ENCODE results near the gene ROBO2. TPM values are rescaled to one million over a fixed set of nuclear protein-coding genes. Genes with fewer than 3 reads are reported as not detected.

The ROBO2 gene
- polyA plus RNA-seq, 1 of the 3 experiments (the other 2 are of a cell fraction) = not detected

GRCh38 chr3:77171026-77171425 lies 131.1 kb downstream of the ROBO2 start (continued):
- TF ChIP-seq USF2 (IDR thresholded peaks at IDR 0.05; ENCODE audit: borderline replicate concordance, low read depth, low read length) (no peak), EP300 (IDR thresholded peaks at IDR 0.05; ENCODE audit: borderline replicate concordance in 1 of 2, low read depth in 1 of 2, low read length in 1 of 2) (peak in 1 of 2 experiments; percentile 96; a peak in 2 of 4 replicates), SIN3A (IDR thresholded peaks at IDR 0.05; ENCODE audit: borderline replicate concordance, low read depth, low read length) (no peak), EZH2phosphoT487 (IDR thresholded peaks at IDR 0.05; ENCODE audit: borderline replicate concordance, low read depth) (no peak), TEAD4 (IDR thresholded peaks at IDR 0.05; ENCODE audit: borderline replicate concordance, insufficient read depth) (no peak), JUND (IDR thresholded peaks at IDR 0.05) (no peak), PBX3 (IDR thresholded peaks at IDR 0.05) (no peak), POLR2AphosphoS5 (IDR thresholded peaks at IDR 0.05; ENCODE audit: low read depth, low read length) (no peak)

GRCh38 chr3:77179762-77180161 lies 139.9 kb downstream of the ROBO2 start:
- H3F3A ChIP-seq (replicated peaks; ENCODE audit: insufficient read depth) = no peaks in the 10 kb centered on the region
- H3K9me3 ChIP-seq = no peaks in the 10 kb centered on the region
- no peak for TF ChIP-seq JUND (IDR thresholded peaks at IDR 0.05)
- TF ChIP-seq MEF2A (IDR thresholded peaks at IDR 0.05; ENCODE audit: borderline replicate concordance, low read depth) = no peak
- TF ChIP-seq USF2 (IDR thresholded peaks at IDR 0.05; ENCODE audit: borderline replicate concordance, low read depth, low read length) = no peak
- no peak for TF ChIP-seq TAF1 (IDR thresholded peaks at IDR 0.05; ENCODE audit: borderline replicate concordance, low read depth, low read length)
- TF ChIP-seq EP300 (IDR thresholded peaks at IDR 0.05; ENCODE audit: borderline replicate concordance in 1 of 2, low read depth in 1 of 2, low read length in 1 of 2) = no peak
- TF ChIP-seq ZBTB33 (IDR thresholded peaks at IDR 0.05; ENCODE audit: borderline replicate concordance, low read depth) = no peak
- no peak for TF ChIP-seq SIN3A (IDR thresholded peaks at IDR 0.05; ENCODE audit: borderline replicate concordance, low read depth, low read length)
- TF ChIP-seq YY1 (IDR thresholded peaks at IDR 0.05; ENCODE audit: low read depth) = no peak
- no peak for TF ChIP-seq GATA2 (CRISPR knock-in tag; IDR thresholded peaks at IDR 0.05)
- TF ChIP-seq TEAD4 (IDR thresholded peaks at IDR 0.05; ENCODE audit: borderline replicate concordance, insufficient read depth) = no peak
- TF ChIP-seq FOSL2 (IDR thresholded peaks at IDR 0.05; ENCODE audit: borderline replicate concordance, low read depth) = no peak
- no peak for TF ChIP-seq REST (IDR thresholded peaks at IDR 0.05; ENCODE audit: low read depth, low read length)
- no peak for TF ChIP-seq FOXJ3 (CRISPR knock-in tag; IDR thresholded peaks at IDR 0.05)
- no peak for TF ChIP-seq EZH2phosphoT487 (IDR thresholded peaks at IDR 0.05; ENCODE audit: borderline replicate concordance, low read depth)
- no peak for TF ChIP-seq ELF1 (IDR thresholded peaks at IDR 0.05)
- TF ChIP-seq PBX3 (IDR thresholded peaks at IDR 0.05) = no peak
- TF ChIP-seq SMC3 (IDR thresholded peaks at IDR 0.05; ENCODE audit: low read depth, low read length) = no peak
- no peak overlapping the region for H3K27ac ChIP-seq (ENCODE audit: low read depth in 2 of 2, low read length in 1 of 2)
- peaks cover 0 to 2% of the 10 kb centered on the region in 2 experiments; a peak in 1 of 4 replicates for H3K4me1 ChIP-seq (ENCODE audit: control insufficient read depth in 1 of 2, insufficient read depth in 2 of 2, low read depth in 1 of 2, low read length in 1 of 2)
- H3K4me2 ChIP-seq = no peak overlapping the region
- CTCF ChIA-PET = interaction anchor here (1.1 kb wide), 1 partner anchor 9 kb away, joined by 3 read pairs; no protein-coding TSS in a partner anchor
- H3K4me3 ChIP-seq (ENCODE audit: low read depth in 2 of 2, low read length in 1 of 2) = no peak overlapping the region
- no peaks in the 10 kb centered on the region for H3K9me2 ChIP-seq
- no peaks in the 10 kb centered on the region for H3K36me3 ChIP-seq (replicated peaks in 1 of 2; ENCODE audit: control insufficient read depth in 1 of 2, insufficient read depth in 2 of 2, low read length in 1 of 2)
- no peaks in the 10 kb centered on the region for H3K79me2 ChIP-seq (ENCODE audit: insufficient read depth)
- H3K27me3 ChIP-seq (ENCODE audit: insufficient read depth) = no peaks in the 10 kb centered on the region
- WGBS (ENCODE audit: low lambda C conversion rate) = 53% methylated on average over 5 of the region's 5 CpGs
- POLR2A ChIA-PET = no interaction called here
- H4K20me1 ChIP-seq (ENCODE audit: insufficient read depth) = no peaks in the 10 kb centered on the region
- H2AFZ ChIP-seq (ENCODE audit: low read depth) = no peak overlapping the region
- no peak for DNase-seq
- no peak overlapping the region for H3K9ac ChIP-seq

All from SK-N-SH (cell line).